HepG2 (cell line): ENCODE measurements around the gene HCRTR2. TPM values are rescaled to one million over a fixed set of nuclear protein-coding genes. Genes with fewer than 3 reads are reported as not detected.

Experiments used
- ATAC-seq: fragments of 200-7000 bp; cut with Tn5 transposase; 3 replicates; pipeline ENCODE4 v1.9.1; 2020; ENCODE audit warnings: mild to moderate bottlenecking, moderate library complexity
- BruUV-seq: library from RNA; stranded (reverse); fragments of 400-500 nt; replicated peaks from 2 replicates; lab custom pipeline; 2021; lab: Mats Ljungman, UMichigan
- CTCF ChIA-PET: fragments of 300-600 bp; formaldehyde crosslinking; extraction: SDS; loops from one replicate; lab custom pipeline; 2021; ENCODE audit warnings: low total read pairs, inconsistent platforms, low intra/inter-chr PET ratio; lab: Yijun Ruan, JAX
- POLR2A ChIA-PET: fragments of 350-600 bp; sonication (Branson Sonifier 250); formaldehyde crosslinking; loops from one replicate; lab custom pipeline; 2020; ENCODE audit warnings: antibody characterized with exemption, inconsistent platforms; lab: Yijun Ruan, JAX
- DNase-seq: peaks from one replicate; pipeline ENCODE4 v3.0.0-alpha.2; 2015; ENCODE audit warnings: low spot score
- FAIRE-seq: peaks from 3 replicates; lab custom pipeline; 2011; peaks lifted over from hg19 to GRCh38; lab: Jason Lieb, UNC
- H2AFZ ChIP-seq: one replicate; pipeline ENCODE4 v1.6.1; 2011; ENCODE audit warnings: low read length, inconsistent platforms
- H3K27ac ChIP-seq: fragments of 300-600 bp; 3 replicates; pipeline ENCODE4 v1.8.0; 2011; ENCODE audit warnings: mixed run types, mild to moderate bottlenecking, mixed read lengths, low read length, inconsistent platforms; ENCODE audit not compliant: insufficient read depth; ENCODE audit errors: extremely low read length
- H3K27me3 ChIP-seq, 2 experiments: fragments of 200-600 bp in 1 of 2; 2 replicates in 1 of 2; 3 replicates in 1 of 2; pipeline versions ENCODE4 v1.6.0 to v1.8.0; 2011; ENCODE audit warnings: low read length in 2 of 2, mild to moderate bottlenecking in 2 of 2, moderate library complexity in 2 of 2, inconsistent platforms in 1 of 2; ENCODE audit not compliant: insufficient read depth in 2 of 2, control insufficient read depth in 1 of 2
- H3K36me3 ChIP-seq, 2 experiments: fragments of 200-600 bp in 1 of 2; replicated peaks in 1 of 2; 2 replicates in 1 of 2; 3 replicates in 1 of 2; pipeline versions ENCODE4 v1.5.1 to v1.8.0; 2011; ENCODE audit warnings: low read length in 2 of 2, inconsistent platforms in 1 of 2; ENCODE audit not compliant: insufficient read depth in 2 of 2, control insufficient read depth in 1 of 2
- H3K4me1 ChIP-seq: 2 replicates; pipeline ENCODE4 v1.5.1; 2012; ENCODE audit warnings: low read length, inconsistent platforms; ENCODE audit not compliant: insufficient read depth
- H3K4me2 ChIP-seq: 2 replicates; pipeline ENCODE4 v1.6.0; 2011; ENCODE audit warnings: low read depth, low read length, inconsistent platforms
- H3K4me3 ChIP-seq, 3 experiments: fragments of 200-600 bp in 1 of 3; sonication (generic), shearing (Covaris generic) in 1 of 3; replicated peaks in 1 of 3; 2 replicates each; pipeline ENCODE4 v1.5.1; 2011 to 2016; ENCODE audit warnings: low read length in 3 of 3, inconsistent platforms in 2 of 3, low read depth in 2 of 3, mild to moderate bottlenecking in 2 of 3, control low read depth in 1 of 3, mixed read lengths in 1 of 3; ENCODE audit not compliant: insufficient read depth in 1 of 3
- H3K79me2 ChIP-seq: one replicate; pipeline ENCODE4 v1.6.1; 2011; ENCODE audit warnings: low read length, inconsistent platforms; ENCODE audit not compliant: insufficient read depth
- H3K9ac ChIP-seq: 2 replicates; pipeline ENCODE4 v1.6.0; 2011; ENCODE audit warnings: mild to moderate bottlenecking, low read depth, low read length, inconsistent platforms; ENCODE audit not compliant: insufficient read depth
- H3K9me3 ChIP-seq: 2 replicates; pipeline ENCODE4 v1.5.1; 2012; ENCODE audit warnings: mild to moderate bottlenecking, low read length
- H4K20me1 ChIP-seq: 2 replicates; pipeline ENCODE4 v1.6.0; 2011; ENCODE audit warnings: inconsistent platforms, mild to moderate bottlenecking, low read length, moderate library complexity; ENCODE audit not compliant: insufficient read depth
- HIVEP1 ChIP-seq: sonication (generic); formaldehyde crosslinking; IDR thresholded peaks from 2 replicates; pipeline ENCODE4 v1.4.0; 2020; ENCODE audit warnings: mild to moderate bottlenecking, missing genetic modification reagents
- POLR2A ChIP-seq, 2 experiments: IDR thresholded peaks; 2 replicates each; pipeline ENCODE4 v1.6.1; 2011; ENCODE audit warnings: low read depth in 2 of 2, low read length in 2 of 2, mild to moderate bottlenecking in 1 of 2, moderate library complexity in 1 of 2; ENCODE audit not compliant: insufficient read depth in 1 of 2
- ZNF318 ChIP-seq: sonication (generic); formaldehyde crosslinking; IDR thresholded peaks from 2 replicates; pipeline ENCODE4 v1.4.0; 2020; ENCODE audit warnings: mild to moderate bottlenecking, missing genetic modification reagents
- WGBS: methylation state at CpG from one replicate; pipeline ENCODE4 v1.1.6; 2017; ENCODE audit warnings: low lambda C conversion rate; 5-methylcytosine and 5-hydroxymethylcytosine counted together
- in situ Hi-C: cut with HindIII; loops from 2 replicates; pipeline ENCODE4 v1.10.0; 2017; ENCODE audit warnings: low pct_unique_long_range_greater_than_20kb; ENCODE audit not compliant: extremely low pct_ligation_motif_present
- intact Hi-C: fragments of 100-400 bp; cut with micrococcal nuclease; formaldehyde crosslinking; loops from one replicate; pipeline ENCODE4 v1.10.0; 2022; ENCODE audit not compliant: unreplicated experiment
- polyA plus RNA-seq, 8 experiments: library from polyadenylated mRNA; depleted of rRNA in 3 of 8; stranded (reverse) in 7 of 8; unstranded in 1 of 8; fragments of >200 nt; fragmentation: Illumina TruSeq in 4 of 8; extraction: Trizol in 4 of 8; gene quantifications; 2 replicates each; pipeline versions ENCODE4 v1.2.1 to v1.2.3, GENCODE V29; 2011 to 2016; ENCODE audit warnings: low read depth in 4 of 8, missing spikeins in 1 of 8, mixed read lengths in 1 of 8; ENCODE audit not compliant: insufficient read depth in 1 of 8
- total RNA-seq, 5 experiments: library from RNA; depleted of rRNA; stranded (reverse); fragments of >200 nt; fragmentation: Illumina TruSeq; extraction: Trizol; gene quantifications; 2 replicates each; pipeline ENCODE4 v1.2.3, GENCODE V29; 2016; ENCODE audit warnings: low read depth in 1 of 5

HCRTR2 gene
- total and polyA plus RNA-seq, 2 of the 13 experiments (the other 11 are each of a cell fraction or from before 2014, with no cell fraction given) = not detected

- Histone ChIP-seq H4K20me1 (no peaks in the 10 kb centered on the region), H3K4me3 (no peak within 1 kb of the TSS), H3K36me3 (no peaks in the 10 kb centered on the region), H3K79me2 (no peaks in the 10 kb centered on the region), H3K9ac (no peak within 1 kb of the TSS), H3K4me2 (no peak within 1 kb of the TSS), H2AFZ (no peak within 1 kb of the TSS)
- POLR2A ChIA-PET = no interaction called here
- under 1% methylated on average over 5 of the region's 5 CpGs for WGBS
- ATAC-seq (no peak), DNase-seq (no peak)
- BruUV-seq = no TSS peak
- TF ChIP-seq ZNF318 (CRISPR knock-in tag) (no peak), HIVEP1 (CRISPR knock-in tag) (no peak), POLR2A (IDR thresholded peaks at IDR 0.05; ENCODE audit: insufficient read depth in 1 of 2, low read depth in 2 of 2, low read length in 2 of 2) (no peak)
- TF ChIP-seq, all 625 proteins: peak for 0
- CTCF ChIA-PET = no interaction called here
- in situ Hi-C loops (no loop called here), intact Hi-C loops (no loop called here)
- H3K4me1 ChIP-seq = no peaks in the 10 kb centered on the region
- no peaks in the 10 kb centered on the region for H3K9me3 ChIP-seq
- H3K27ac ChIP-seq = no peak within 1 kb of the TSS
- H3K27me3 ChIP-seq = no peaks in the 10 kb centered on the region
- FAIRE-seq = no peak
Observed at GRCh38 chr6:55327169-55327568, 152.9 kb downstream of the HCRTR2 start, which contains the start of gene GFRAL. TSS of gene GFRAL (plus strand) at chr6:55327469. CDS start at chr6:55327555, 86 bp downstream.

Other genes starting within 250 kb of the HCRTR2 start
- gene GFRAL, start 153.0 kb downstream of the HCRTR2 start, total RNA-seq (2016; rRNA removed; fragmentation: Illumina TruSeq; extraction: Trizol) = not detected in 2 replicates
- not detected in 2 replicates for gene GFRAL, start 153.0 kb downstream of the HCRTR2 start, polyA plus RNA-seq (2011; rRNA removed)